PC-9 (cell line): ENCODE data around the gene IYD. TPM values are rescaled to one million over a fixed set of nuclear protein-coding genes. Genes with fewer than 3 reads are reported as not detected.

Experiments used
- BruUV-seq: library from RNA; stranded (reverse); fragments of 400-500 nt; replicated peaks from 2 replicates; lab custom pipeline; 2021; lab: Mats Ljungman, UMichigan
- CTCF ChIA-PET: fragments of 300-600 bp; sonication (Branson Sonifier 250); formaldehyde crosslinking; loops from one replicate; lab custom pipeline; 2022; ENCODE audit warnings: antibody characterized with exemption; lab: Charles Lee
- POLR2A ChIA-PET: fragments of 300-600 bp; sonication (Branson Sonifier 250); formaldehyde crosslinking; loops from one replicate; lab custom pipeline; 2022; ENCODE audit warnings: antibody characterized with exemption; ENCODE audit not compliant: unreplicated experiment; lab: Charles Lee
- DNase-seq, 2 experiments: peaks; one replicate each; pipeline versions ENCODE4 v3.0.0 to v3.0.0-alpha.2; 2015 to 2022; ENCODE audit warnings: mixed read lengths in 1 of 2
- H2AFZ ChIP-seq: fragments of 200-600 bp; sonication (generic); 2 replicates; pipeline ENCODE4 v1.8.1; 2017; ENCODE audit warnings: antibody characterized with exemption
- H3F3A ChIP-seq: fragments of 200-600 bp; sonication (generic); 2 replicates; pipeline ENCODE4 v1.8.1; 2017; ENCODE audit warnings: antibody characterized with exemption, mild to moderate bottlenecking, low read depth; ENCODE audit not compliant: insufficient read depth
- H3K27ac ChIP-seq: fragments of 200-600 bp; sonication (generic); 2 replicates; pipeline ENCODE4 v1.6.1; 2016; ENCODE audit warnings: mixed run types
- H3K27me3 ChIP-seq: fragments of 200-600 bp; sonication (generic); 2 replicates; pipeline ENCODE4 v1.6.1; 2016; ENCODE audit warnings: low read depth, mixed run types; ENCODE audit not compliant: insufficient read depth
- H3K36me3 ChIP-seq: fragments of 200-600 bp; sonication (generic); 2 replicates; pipeline ENCODE4 v1.6.1; 2016; ENCODE audit warnings: low read depth, mixed run types
- H3K4me1 ChIP-seq: fragments of 200-600 bp; sonication (generic); replicated peaks from 2 replicates; pipeline ENCODE4 v1.6.1; 2016; ENCODE audit warnings: mixed run types; ENCODE audit not compliant: insufficient read depth
- H3K4me2 ChIP-seq: fragments of 200-600 bp; sonication (generic); 2 replicates; pipeline ENCODE4 v1.6.1; 2017; ENCODE audit warnings: mixed run types
- H3K4me3 ChIP-seq: fragments of 200-600 bp; sonication (generic); 2 replicates; pipeline ENCODE4 v1.6.1; 2016; ENCODE audit warnings: mixed run types
- H3K79me2 ChIP-seq: fragments of 200-600 bp; sonication (generic); 2 replicates; pipeline ENCODE4 v1.6.1; 2017; ENCODE audit warnings: low read depth, mixed run types
- H3K9me2 ChIP-seq: fragments of 200-600 bp; sonication (generic); 2 replicates; pipeline ENCODE4 v1.8.1; 2017; ENCODE audit warnings: mild to moderate bottlenecking; ENCODE audit not compliant: insufficient read depth
- H3K9me3 ChIP-seq: fragments of 200-600 bp; sonication (generic); 2 replicates; pipeline ENCODE4 v1.8.1; 2016; ENCODE audit warnings: low read depth; ENCODE audit not compliant: insufficient read depth
- H4K20me1 ChIP-seq: fragments of 200-600 bp; sonication (generic); 2 replicates; pipeline ENCODE4 v1.8.1; 2017; ENCODE audit not compliant: insufficient read depth
- CTCF ChIP-seq: fragments of 200-600 bp; sonication (generic); conservative IDR thresholded peaks from 2 replicates; pipeline ENCODE4 v1.6.1; 2017; ENCODE audit warnings: mixed run types, antibody characterized with exemption, mild to moderate bottlenecking, moderate library complexity
- EZH2 ChIP-seq: fragments of 200-600 bp; sonication (generic); IDR thresholded peaks from 2 replicates; pipeline ENCODE4 v1.8.0; 2017; ENCODE audit warnings: antibody characterized with exemption, low read depth
- intact Hi-C: fragments of 100-400 bp; cut with micrococcal nuclease; formaldehyde crosslinking; loops from one replicate; pipeline ENCODE4 v1.10.0; 2022; ENCODE audit not compliant: unreplicated experiment
- total RNA-seq: library from RNA; stranded (reverse); gene quantifications from 2 replicates; pipeline ENCODE4 v1.2.3, GENCODE V29; 2021

Gene IYD
- total RNA-seq, 1 experiment from 2014 or later: not detected

DNA sequence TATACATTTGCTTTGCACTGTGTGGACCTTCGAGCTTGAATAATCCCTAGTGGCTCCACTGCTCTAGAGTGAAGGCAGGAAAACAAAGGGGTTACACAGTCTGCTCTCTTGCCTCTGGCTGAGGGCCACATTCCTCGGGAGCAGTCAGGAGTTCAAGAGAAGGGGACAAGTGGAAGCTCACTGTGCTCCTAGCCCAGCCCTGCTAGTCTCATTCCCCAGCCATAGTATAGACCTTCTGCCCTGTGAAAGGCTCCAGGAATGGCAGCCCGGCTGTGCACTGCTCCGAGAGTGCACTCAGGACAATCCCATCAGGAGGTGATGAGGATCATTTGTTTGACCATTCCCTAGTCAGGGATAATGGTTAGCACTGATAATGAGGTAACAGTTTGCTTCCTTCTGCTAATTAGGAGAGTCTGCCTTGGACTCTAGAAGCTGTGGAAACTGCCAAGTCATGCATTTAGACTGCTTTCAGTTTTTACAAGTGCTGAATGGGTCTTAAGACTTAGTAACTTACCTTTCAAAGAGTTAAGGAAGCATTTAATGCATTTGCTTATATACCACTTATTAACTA, 8.5 kb downstream of the IYD start:
- ChIA-PET CTCF (no interaction called here), POLR2A (no interaction called here)
- H3F3A ChIP-seq: no peaks in the 10 kb centered on the region
- 0 out of 2 replicates have a peak, but pooled peaks cover 7% of the 10 kb centered on the region for H3K4me1 ChIP-seq
- H3K79me2 ChIP-seq: no peaks in the 10 kb centered on the region
- no peaks in the 10 kb centered on the region for H3K36me3 ChIP-seq
- no peak overlapping the region for H3K4me2 ChIP-seq
- H3K27me3 ChIP-seq: no peaks in the 10 kb centered on the region
- DNase-seq: peak in 1 of 2 experiments; percentile 46
- no peaks in the 10 kb centered on the region for H4K20me1 ChIP-seq
- intact Hi-C loops: no loop called here
- no TSS peak for BruUV-seq
- no peak overlapping the region for H3K4me3 ChIP-seq
- H2AFZ ChIP-seq: no peak overlapping the region
- no peaks in the 10 kb centered on the region for H3K9me2 ChIP-seq
- no peak overlapping the region for H3K27ac ChIP-seq
- TF ChIP-seq CTCF (no peak), EZH2 (no peak)
- no peaks in the 10 kb centered on the region for H3K9me3 ChIP-seq

DNA sequence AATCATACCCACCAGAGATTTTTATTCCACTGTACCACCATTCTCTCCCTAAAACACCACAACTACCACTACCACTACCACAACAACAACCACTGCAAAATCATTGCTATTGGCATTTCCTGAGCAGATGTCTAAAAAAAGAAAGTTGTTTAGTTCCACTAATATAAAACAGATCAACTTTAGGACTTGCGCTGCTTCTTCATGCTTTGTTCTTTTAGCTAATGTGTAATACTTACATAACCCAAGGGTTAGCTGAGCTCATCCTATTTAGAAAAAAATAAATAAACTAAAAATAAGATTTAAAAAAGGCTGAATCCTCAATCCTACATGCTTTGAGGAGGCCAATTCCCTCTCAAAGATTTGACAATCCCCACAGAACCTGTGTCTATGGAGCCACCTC, 11.4 kb downstream of the IYD start:
- Histone ChIP-seq H3K27me3 (no peaks in the 10 kb centered on the region), H3K9me2 (no peaks in the 10 kb centered on the region), H3K4me1 (0 out of 2 replicates have a peak, but pooled peaks cover 7% of the 10 kb centered on the region), H3K36me3 (no peaks in the 10 kb centered on the region), H4K20me1 (no peaks in the 10 kb centered on the region), H3K9me3 (no peaks in the 10 kb centered on the region), H3K4me3 (no peak overlapping the region), H3K79me2 (no peaks in the 10 kb centered on the region), H3K4me2 (no peak overlapping the region), H2AFZ (no peak overlapping the region), H3F3A (no peaks in the 10 kb centered on the region), H3K27ac (no peak overlapping the region)
- TF ChIP-seq CTCF: no peak
- no peak for TF ChIP-seq EZH2
- ChIA-PET CTCF (no interaction called here), POLR2A (no interaction called here)
- intact Hi-C loops: no loop called here
- DNase-seq: no peak
- no TSS peak for BruUV-seq

DNA sequence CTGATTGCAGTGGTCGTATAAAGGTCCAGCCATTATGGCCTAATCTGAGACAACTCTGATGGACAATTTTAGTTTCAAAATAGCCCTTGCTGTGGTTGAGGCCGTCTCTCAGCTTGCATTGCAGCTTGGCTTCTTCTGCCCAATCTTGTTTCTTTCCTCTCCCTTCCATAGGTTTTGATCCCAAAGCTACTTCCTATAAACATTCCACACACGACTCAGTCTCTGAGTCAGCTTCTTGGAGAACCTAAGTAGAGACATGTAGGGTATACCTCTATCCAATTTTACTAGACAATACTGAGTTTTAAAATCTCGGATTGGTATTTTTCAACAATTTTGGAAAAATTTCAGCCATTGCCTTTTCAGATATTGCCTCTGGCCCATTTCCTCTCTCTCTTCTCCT, 13.4 kb downstream of the IYD start:
- Histone ChIP-seq H3K9me2 (no peaks in the 10 kb centered on the region), H3K4me2 (no peak overlapping the region)

More for the DNA sequence above, 13.4 kb downstream of the IYD start:
- Histone ChIP-seq H3F3A (no peaks in the 10 kb centered on the region), H2AFZ (no peak overlapping the region), H4K20me1 (no peaks in the 10 kb centered on the region), H3K4me1 (0 out of 2 replicates have a peak, but pooled peaks cover 6% of the 10 kb centered on the region), H3K36me3 (no peaks in the 10 kb centered on the region), H3K27ac (no peak overlapping the region), H3K27me3 (no peaks in the 10 kb centered on the region), H3K9me3 (no peaks in the 10 kb centered on the region), H3K4me3 (no peak overlapping the region), H3K79me2 (no peaks in the 10 kb centered on the region)
- ChIA-PET CTCF (interaction anchor here (0.6 kb wide), 1 partner anchor 362 kb away, joined by 4 read pairs; no protein-coding TSS in a partner anchor), POLR2A (no interaction called here)
- intact Hi-C loops: no loop called here
- no peak for DNase-seq
- BruUV-seq: no TSS peak
- TF ChIP-seq EZH2 (no peak), CTCF (no peak)
